ENCODE measurements around the gene DPF3. TPM values are rescaled to one million over a fixed set of nuclear protein-coding genes. Genes with fewer than 3 reads are reported as not detected.

DPF3 gene
- total RNA-seq, 1 donor from 2014 or later, result 2.9 TPM

- intact Hi-C loops (cut with DNase I), result no loop called here
- no peak for DNase-seq (ENCODE audit: low spot score)
- no peak for ATAC-seq
These were observed 107.2 kb downstream of the DPF3 start for GRCh38 chr14:72786378-72787350.

DNA sequence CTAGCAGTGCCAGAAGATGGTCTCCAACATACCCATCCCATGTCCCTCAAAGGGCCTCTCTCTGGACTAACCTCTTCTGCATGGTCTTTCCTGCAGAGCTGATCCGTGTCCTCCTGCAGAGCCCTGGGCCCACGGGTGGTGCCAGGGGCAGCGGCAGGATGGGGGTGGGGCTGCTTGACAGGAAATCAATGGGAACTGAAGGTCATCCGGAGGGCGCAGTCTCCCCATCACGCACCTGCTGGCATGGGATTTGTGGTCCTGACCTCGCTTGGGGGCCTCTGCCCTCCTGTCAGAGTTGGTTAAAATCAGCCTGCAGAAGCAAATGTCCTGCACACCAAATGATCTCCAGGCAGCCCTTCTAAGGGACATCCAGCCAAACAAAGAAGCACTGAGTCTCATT lies 110.2 kb downstream of the DPF3 start:
- DNase-seq (ENCODE audit: low spot score) (no peak), ATAC-seq (no peak)
- intact Hi-C loops (cut with DNase I), result no loop called here

DNA sequence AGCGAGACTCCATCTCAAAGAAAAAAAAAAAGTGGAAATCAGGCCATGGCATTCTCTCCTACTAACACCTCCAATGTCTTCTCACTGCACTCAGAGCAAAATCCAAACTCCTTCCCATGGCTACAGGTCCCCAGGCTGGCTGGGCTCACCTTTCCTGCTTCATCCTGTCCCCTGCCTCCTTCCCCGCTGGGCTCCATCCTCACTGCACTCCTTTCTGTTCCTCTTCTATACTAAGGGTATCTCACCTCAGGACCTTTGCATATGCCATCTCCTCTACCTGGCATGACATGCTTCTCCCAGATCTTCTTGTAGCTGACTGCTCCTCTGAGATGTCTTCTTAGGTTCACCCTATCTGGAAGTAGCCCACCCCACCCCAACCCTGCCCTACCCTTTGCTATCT lies 111.1 kb downstream of the DPF3 start:
- no peak for DNase-seq (ENCODE audit: low spot score)
- ATAC-seq, result no peak
- intact Hi-C loops (cut with DNase I), result no loop called here

DNA sequence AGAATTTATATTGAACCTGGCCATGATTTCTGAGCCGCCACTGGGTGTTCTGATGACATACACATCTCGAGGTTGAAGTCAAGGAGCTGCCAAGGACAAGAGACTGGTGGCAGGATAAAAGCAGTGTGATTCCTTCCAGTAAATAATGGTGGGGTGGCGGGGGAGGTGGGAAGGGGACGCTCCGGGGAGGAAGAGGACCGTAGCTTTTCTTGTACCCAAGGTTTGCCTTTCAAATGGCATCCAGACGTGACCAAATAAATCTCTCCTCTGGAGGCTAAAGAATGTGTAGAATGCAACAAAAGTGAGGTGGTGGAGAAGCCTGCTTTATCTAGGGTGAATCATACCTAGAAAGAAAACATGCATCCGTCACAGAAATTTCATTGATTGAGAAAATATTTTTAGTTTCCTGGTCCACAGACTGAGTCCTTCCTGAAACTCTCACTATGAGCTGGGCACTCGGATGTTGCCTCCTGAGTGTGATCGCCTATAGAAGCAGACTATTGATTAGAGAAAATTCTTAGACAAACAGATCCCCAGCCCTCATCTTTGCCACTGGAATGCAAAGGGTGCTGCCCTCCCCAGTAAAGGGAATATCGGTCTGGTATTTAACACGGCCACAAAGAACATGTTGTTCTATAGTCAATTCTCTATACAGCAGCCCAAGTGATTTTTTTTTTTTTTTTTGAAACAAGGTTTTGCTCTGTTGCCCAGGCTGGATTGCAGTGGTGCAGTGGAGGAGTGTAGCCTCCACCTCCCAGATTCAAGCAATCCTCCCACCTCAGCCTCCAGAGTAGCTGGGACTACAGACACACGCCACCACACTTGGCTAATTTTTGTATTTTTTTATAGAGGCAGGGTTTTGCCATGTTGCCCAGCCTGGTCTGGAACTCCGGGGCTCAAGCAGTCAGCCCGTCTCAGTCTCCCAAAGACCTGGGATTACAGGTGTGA lies 112.1 kb downstream of the DPF3 start:
- DNase-seq (ENCODE audit: low spot score), result no peak

GRCh38 chr14:72780751-72781150 lies 113.2 kb downstream of the DPF3 start:
- ATAC-seq (no peak), DNase-seq (ENCODE audit: low spot score) (no peak)
- intact Hi-C loops (cut with DNase I), result no loop called here

More for the DNA sequence above, 112.1 kb downstream of the DPF3 start:
- intact Hi-C loops (cut with DNase I), result no loop called here
- ATAC-seq, result no peak

GRCh38 chr14:72779679-72780078 lies 114.2 kb downstream of the DPF3 start:
- ATAC-seq (no peak), DNase-seq (ENCODE audit: low spot score) (no peak)
- intact Hi-C loops (cut with DNase I), result no loop called here

DNA sequence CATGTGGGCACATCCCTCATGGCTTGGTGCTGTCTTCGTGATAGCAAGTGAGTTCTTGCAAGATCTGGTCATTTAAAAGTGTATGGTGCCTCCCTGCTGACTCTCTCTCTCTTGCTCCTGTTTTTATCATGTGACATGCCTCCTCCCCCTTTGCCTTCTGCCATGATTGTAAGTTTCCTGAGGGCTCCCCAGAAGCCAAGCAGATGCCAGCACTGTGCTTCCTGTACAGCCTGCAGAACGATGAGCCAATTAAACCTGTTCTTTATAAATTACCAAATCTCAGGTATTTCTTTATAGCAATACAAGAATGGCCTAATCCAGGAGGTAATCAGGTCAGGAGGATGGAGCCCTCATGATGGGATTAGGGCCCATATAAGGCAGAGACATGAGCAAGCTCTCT lies 116.3 kb downstream of the DPF3 start:
- DNase-seq (ENCODE audit: low spot score) (no peak), ATAC-seq (no peak)
- intact Hi-C loops (cut with DNase I), result no loop called here

- no peak for DNase-seq (ENCODE audit: low spot score)
- ATAC-seq, result no peak
- intact Hi-C loops (cut with DNase I), result no loop called here
These were observed 117.1 kb downstream of the DPF3 start for GRCh38 chr14:72776701-72777261.

DNA sequence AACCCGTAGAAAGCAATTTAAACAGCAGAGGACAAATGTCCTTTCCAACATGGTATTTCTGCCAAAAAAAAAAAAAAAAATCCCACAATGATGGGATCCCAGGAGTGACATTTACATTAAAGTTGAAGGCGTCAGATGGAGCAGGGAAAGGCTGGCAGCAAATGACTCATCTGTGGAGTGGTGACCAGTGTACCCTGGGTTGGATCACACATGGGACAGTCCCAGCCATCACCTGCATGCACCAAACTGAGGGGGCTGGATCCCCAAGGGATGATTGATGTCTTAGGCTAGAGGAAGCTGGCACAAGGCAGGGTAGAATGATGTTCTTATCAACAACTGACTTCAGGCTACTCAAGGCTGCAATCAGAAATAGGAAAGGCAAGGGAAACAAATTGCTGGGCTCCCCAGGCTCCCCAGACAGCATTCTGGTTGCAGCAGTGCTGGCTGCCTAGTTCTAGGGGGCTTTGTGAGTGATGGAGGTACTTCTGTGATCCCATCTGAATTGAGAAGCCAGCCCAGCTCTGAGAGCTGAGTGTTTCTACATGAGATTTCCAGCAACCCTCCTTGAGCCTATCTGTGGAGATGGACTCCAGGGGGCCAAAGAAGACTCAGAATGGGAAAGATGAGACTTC lies 117.9 kb downstream of the DPF3 start:
- ATAC-seq (no peak), DNase-seq (ENCODE audit: low spot score) (no peak)
- intact Hi-C loops (cut with DNase I), result no loop called here

- intact Hi-C loops (cut with DNase I), result no loop called here
- DNase-seq (ENCODE audit: low spot score), result no peak
These were observed 118.8 kb downstream of the DPF3 start for GRCh38 chr14:72774894-72775620.

GRCh38 chr14:72774141-72774540 lies 119.8 kb downstream of the DPF3 start:
- intact Hi-C loops (cut with DNase I), result no loop called here
- ATAC-seq, result no peak
- no peak for DNase-seq (ENCODE audit: low spot score)

More at GRCh38 chr14:72774894-72775620, 118.8 kb downstream of the DPF3 start:
- no peak for ATAC-seq

GRCh38 chr14:72771561-72771960 lies 122.3 kb downstream of the DPF3 start:
- ATAC-seq (no peak), DNase-seq (ENCODE audit: low spot score) (no peak)
- intact Hi-C loops (cut with DNase I), result no loop called here

- no peak for DNase-seq (ENCODE audit: low spot score)
- ATAC-seq, result no peak
- intact Hi-C loops (cut with DNase I), result no loop called here
These were observed 127.6 kb downstream of the DPF3 start for GRCh38 chr14:72766296-72766695.

- intact Hi-C loops (cut with DNase I), result no loop called here
- no peak for DNase-seq (ENCODE audit: low spot score)
- no peak for ATAC-seq
These were observed 130.0 kb downstream of the DPF3 start for GRCh38 chr14:72763892-72764291.

DNA sequence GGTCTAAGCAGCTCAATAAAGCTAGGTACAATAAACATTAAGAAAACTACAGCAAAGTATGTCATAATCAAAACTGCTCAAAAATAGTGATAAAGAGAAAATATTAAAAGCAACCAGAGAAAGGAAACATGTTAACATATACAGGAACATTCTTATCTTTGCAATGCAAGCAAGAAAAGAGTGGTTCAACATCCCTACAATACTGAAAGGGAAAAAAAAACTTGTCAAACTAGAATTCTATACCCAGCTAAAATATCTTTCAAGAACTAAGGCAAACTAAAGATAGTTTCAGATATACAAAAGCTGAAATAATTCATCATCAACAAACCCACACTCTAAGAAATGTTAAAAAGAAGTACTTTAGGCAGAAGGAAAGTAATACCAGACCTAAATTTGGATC lies 134.2 kb downstream of the DPF3 start:
- intact Hi-C loops (cut with DNase I), result no loop called here
- ATAC-seq (no peak), DNase-seq (ENCODE audit: low spot score) (no peak)

DNA sequence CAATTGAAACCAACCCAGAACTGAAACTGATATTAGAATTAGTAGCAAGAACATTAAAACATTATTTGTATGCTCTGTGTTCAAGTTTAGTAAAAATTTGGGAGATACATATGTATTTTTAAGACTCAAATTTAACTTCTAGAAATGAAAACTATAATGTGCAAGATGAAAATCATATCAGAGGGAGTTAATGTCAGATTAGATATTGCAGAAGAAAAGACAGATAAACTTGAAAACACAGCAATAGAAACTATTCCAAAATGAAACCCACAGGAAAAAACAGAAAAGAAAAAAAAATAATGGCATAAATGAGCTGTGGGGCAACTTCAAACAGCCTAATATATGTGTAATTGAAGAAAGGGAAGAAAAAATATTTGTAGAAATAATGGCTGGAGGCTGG lies 134.9 kb downstream of the DPF3 start:
- ATAC-seq (no peak), DNase-seq (ENCODE audit: low spot score) (no peak)
- intact Hi-C loops (cut with DNase I), result no loop called here

DNA sequence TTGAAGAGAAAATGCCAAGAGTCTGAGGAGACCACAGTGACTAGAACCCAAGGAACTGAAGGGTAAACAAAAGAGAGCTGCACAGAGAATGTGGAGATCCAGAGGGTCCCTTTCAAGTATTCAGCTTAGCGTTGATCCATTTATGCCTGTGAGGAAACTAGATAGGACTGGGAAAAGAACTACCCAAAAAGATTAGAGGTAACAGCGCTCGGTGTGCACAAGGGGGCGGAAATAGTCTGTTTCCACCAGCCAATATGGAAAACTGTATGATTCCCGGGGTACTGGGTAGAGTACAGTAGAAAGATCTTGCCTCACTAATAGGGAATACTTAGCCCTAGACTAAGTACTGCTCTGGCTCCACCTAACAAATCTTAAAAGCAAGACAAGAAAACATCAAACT lies 135.5 kb downstream of the DPF3 start:
- DNase-seq (ENCODE audit: low spot score) (no peak), ATAC-seq (no peak)
- intact Hi-C loops (cut with DNase I), result no loop called here

- intact Hi-C loops (cut with DNase I), result no loop called here
- ATAC-seq, result no peak
- no peak for DNase-seq (ENCODE audit: low spot score)
These were observed 136.9 kb downstream of the DPF3 start for GRCh38 chr14:72756967-72757366.

Data from sciatic nerve (tissue), 2 donors.